HG03066 (cell line): ENCODE data around the gene ADH1C.
"Not testable (repeated sequence)": the region's sequence is repeated elsewhere in the genome, so short reads cannot be mapped to it uniquely, and the experiment has no call there.

ENCODE experiments used
- ATAC-seq: cut with Tn5 transposase; IDR thresholded peaks from one replicate; pipeline ENCODE4 v1.9.1; 2021; ENCODE audit warnings: low read depth; ENCODE audit not compliant: unreplicated experiment

Gene ADH1C

GRCh38 chr4:99352602-99353537 lies at the start of gene ADH1C:
ADH1C (minus strand) TSS chr4:99352746; CDS start chr4:99352675, 71 bp downstream.
- ATAC-seq: no peak

DNA sequence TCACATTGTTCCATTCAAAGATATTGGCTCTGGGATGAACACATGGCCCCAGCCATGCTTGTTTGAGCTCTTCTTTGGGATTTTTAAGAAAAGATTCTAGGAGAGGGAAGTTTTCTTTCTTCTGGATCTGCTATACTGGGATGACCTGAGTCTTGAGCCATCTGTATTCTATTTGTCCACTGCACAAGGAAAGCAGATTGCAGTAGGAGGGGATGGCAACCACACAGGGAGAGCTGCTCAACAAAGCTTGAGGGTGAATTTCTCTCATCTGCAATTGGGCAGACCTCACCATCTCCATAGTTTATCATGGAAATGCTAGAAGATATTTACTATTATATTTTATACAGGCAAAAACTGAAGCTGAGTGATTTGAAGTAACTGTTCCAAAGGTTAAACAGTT lies 48.3 kb upstream of the ADH1C start:
- no peak for ATAC-seq

- no peak for ATAC-seq
These were observed 46.5 kb upstream of the ADH1C start for GRCh38 chr4:99399017-99399416.

- ATAC-seq: no peak
These were observed 43.2 kb upstream of the ADH1C start for GRCh38 chr4:99395595-99396364.

DNA sequence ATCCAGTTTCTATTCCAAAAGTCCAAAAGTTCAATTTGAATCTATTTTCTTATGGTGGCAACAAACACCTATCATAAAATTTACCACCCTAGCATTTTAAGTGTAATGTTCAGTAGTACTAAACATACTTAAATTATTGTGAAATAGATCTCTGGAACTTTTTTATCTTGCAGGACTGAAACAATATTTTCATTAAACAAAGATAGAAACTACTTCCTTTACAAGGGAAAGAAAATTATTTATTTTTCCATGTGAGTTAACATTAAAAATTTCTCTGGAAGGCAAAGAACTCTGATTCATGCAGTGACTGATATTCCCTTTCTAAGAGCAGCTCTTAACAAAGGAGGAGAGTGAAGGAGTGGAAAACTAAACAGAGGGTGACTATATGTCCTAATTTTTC lies 42.4 kb upstream of the ADH1C start:
- ATAC-seq: no peak

DNA sequence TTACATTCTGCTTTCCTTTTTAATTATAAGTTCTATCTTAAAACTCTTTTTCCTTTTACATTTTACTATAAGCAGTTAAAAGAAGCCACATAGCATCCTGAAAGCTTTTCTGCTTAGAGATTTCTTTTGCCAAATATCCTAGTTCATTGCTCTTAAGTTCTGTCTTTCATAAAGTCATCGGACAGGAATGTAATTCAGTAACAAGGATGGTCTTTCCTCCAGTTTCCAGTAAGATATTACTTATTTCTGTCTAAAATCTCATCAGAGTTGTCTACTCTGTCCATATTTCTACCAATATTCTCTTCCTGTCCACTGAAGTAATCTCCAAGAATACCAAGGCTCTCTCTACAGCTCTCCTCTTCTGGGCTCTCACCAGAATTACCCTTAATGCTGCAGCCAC lies 37.5 kb upstream of the ADH1C start:
- no peak for ATAC-seq

- no peak for ATAC-seq
These were observed 37.1 kb upstream of the ADH1C start for GRCh38 chr4:99389606-99390005.

DNA sequence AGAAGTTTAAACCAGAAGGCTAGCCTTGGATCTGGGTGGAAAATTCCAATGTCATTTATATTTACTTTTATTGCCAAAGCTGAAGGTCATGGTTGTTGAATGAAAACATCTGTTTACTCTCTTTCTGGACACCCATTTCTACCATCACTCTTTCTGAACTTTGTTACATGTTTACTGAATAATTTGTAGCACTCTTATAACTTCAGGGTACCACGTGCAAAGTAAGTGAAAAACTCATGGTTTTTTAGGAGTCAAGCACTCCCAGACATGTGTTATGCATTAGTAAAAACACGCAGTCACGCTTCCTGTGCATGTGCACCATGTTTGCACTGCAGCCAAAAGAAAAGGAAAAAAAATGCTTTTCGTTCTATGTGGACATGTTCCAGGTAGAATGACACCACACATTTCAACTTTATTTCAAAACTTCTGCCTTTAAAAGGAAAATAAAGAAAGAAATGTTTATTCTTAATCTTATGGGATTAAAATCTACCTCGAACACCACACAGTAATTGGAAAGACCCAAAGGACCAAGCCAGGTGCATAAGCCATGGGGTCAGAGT lies 31.4 kb upstream of the ADH1C start:
- no peak for ATAC-seq

DNA sequence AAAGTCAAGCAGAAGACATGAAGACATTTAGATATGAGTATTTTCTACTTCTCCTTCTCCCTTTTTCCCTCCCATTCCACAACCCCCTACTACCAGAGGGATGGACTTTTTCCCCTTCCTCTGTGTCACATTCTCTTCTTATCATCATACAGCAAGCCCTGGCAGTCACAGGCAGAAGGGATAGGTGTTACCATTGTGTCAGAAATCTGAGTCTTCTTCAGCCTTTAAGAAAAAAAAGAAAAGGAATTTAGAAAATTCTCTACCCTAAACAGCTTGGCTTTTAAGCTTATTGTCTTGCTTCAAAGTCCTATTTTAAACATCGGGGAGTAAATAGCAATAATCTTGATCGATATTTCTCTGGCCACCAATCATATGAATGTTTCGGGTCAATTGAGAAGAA lies 30.9 kb upstream of the ADH1C start:
- no peak for ATAC-seq

DNA sequence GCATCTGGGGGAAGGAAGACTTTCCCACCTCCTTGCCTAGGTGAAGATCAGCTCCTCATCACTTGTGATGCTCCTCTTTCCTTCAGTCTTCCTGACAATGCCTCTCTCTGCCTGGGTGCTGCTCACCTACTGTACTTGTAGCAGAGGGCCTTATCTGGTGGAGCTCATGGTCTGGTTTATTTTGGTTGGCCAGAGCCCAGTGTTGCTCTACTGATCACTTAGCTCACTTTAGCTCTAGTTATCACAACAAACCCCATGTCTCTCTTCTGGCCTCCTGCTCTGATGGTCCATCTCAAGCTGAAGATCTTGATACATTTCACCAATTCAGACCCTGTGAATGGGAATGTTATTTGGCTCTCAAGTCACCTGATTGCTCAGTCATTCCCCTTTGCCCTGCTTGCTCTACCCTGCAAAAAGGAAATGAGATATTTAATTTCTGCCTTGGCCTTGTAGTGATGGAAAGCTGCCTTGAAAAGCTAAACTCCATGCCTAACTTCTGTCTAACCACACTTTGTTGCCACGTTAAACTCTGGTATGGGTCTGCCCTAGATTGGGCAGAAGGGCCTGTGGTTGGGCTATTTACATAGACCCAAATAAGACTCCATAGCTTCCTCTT lies 30.3 kb upstream of the ADH1C start:
- no peak for ATAC-seq

- ATAC-seq: no peak
These were observed 29.1 kb upstream of the ADH1C start for GRCh38 chr4:99381588-99382175.

DNA sequence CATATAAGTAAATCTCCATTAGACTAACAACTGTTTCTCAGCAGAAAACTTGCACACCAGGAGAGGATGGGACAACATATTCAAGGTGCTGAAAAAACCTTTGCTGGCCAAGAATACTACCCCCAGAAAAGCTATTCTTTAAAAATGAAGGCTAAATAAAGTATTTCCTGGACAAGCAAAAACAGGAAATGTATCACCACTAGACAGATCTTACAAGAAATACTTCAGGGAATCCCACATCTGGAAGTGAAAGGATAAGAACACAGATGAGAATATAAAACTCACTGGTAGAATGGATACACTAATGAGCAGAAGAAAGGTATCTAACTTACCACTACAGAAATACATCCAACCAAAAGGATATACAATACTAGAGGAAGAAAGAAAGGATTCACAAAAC lies 27.0 kb upstream of the ADH1C start:
- no peak for ATAC-seq

GRCh38 chr4:99378876-99379275 lies 26.3 kb upstream of the ADH1C start:
- ATAC-seq: no peak

GRCh38 chr4:99377341-99377740 lies 24.8 kb upstream of the ADH1C start:
- not testable (repeated sequence) for ATAC-seq

- not testable (repeated sequence) for ATAC-seq
These were observed 19.9 kb upstream of the ADH1C start for GRCh38 chr4:99372464-99372863.

- ATAC-seq: not testable (repeated sequence)
These were observed 15.3 kb upstream of the ADH1C start for GRCh38 chr4:99367817-99368216.

DNA sequence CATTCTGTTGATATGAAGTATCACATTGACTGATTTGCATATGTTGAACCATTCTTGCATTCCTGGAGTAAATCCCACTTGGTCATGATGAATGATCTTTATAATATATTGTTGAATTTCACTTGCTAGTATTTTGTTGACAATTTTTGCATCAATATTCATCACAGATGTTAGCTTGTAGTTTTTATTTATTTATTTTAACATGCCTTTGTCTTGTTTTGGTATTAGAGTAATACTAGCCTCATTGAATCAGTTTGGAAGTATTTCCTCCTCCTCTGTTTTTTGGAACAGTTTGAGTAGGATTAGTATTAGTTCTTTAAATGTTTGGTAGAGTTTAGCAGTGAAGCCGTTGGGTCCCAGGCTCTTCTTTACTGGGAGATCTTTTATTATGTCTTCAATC lies 13.9 kb upstream of the ADH1C start:
- no peak for ATAC-seq

DNA sequence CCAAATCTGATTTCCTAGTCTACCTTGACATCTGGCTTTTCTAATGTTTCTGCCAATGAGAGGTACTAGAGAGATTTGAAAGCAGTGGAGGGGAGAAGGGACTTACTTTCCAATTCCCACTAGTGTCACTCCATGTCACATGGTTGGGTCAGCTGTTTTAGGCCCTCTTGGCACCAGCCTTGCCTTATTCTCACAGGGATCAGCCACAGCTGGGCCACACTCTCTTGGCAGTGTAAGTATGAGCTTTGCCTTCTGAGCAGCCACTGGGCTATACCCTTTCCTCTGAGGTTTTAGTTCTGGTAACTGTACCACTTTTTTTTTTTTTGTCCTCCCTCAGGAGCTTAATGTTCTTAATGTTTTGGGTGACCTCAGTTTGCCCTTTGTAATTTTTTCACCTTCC lies 10.2 kb upstream of the ADH1C start:
- ATAC-seq: no peak

- no peak for ATAC-seq
These were observed 9.3 kb upstream of the ADH1C start for GRCh38 chr4:99361899-99362275.

DNA sequence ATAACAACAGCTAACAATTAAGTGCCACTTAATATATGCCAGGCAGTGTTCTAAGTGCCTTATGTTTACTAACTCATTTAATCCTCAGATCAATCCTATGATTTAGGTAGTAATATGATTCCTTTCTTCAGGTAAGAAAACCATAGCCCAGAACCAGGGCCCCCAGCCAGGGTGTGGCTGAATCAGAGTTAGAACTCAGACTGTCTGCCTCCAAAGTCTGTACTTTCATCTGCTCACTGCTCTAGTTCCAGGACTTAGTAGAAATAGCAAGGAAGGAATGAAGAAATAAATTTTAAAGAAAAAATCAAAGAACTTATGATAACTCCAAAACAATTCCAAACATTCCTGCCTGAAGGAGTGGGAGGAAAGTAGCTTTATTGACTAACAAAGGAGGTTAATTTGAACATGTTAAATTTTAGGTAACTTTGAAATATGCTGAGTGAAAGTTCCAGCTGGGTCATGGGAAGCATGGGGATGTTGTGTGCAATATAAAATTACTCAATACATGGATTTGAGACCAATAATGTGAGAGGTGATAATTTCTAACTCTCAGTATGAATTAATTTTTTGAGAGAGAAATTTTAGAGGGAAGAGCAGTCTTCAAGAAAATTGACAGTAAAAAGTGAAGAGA lies 8.8 kb upstream of the ADH1C start:
- ATAC-seq: no peak
